ENCODE measurements around the gene RAC3. TPM values are rescaled to one million over a fixed set of nuclear protein-coding genes. Genes with fewer than 3 reads are reported as not detected.

RAC3 gene
- total and polyA plus RNA-seq, 9 of the 15 experiments (the other 6 are each of a cell fraction or from before 2014, with no cell fraction given), result 0.23 to 292 (median 118) TPM

DNA sequence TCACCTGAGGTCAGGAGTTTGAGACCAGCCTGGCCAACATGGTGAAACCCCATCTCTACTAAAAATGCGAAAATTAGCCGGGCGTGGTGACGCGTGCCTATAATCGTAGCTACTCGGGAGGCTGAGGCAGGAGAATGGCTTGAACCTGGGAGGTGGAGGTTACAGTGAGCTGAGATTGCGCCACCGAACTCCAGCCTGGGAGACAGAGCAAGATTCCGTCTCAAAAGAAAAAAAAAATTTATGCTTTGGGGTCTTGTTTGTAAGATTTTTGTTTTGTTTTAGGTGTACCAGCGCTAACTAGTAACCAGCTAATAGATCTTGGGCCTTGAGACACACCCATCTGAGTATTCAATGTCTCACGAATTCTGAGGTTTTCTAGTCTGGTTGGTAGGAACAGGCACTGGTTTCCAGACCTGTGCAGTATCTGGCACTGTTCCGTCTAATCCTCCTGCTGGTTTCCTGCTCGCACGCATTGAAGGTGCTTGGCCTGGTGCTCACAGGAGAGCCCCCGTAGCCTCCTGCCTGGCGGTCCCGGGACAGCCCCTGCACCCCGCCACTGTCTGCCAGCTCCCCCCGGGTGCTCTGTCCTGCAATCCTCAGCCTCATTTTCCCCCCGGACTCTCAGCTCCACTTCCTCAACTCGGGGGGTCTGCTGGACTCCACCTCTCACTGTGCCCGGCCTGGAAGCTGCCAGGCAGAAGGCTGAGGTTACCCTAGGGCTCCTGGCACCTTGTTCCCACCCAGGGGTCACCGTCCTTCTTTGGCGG is 44.7 kb downstream of the RAC3 start (continued):
- TF ChIP-seq TBL1XR1 (IDR thresholded peaks at IDR 0.05; ENCODE audit: low read length in 2 of 2) (0 out of 4 replicates have a peak, but pooled peaks of 1 of the 2 experiments have one; percentile 20), KAT7 (CRISPR knock-in tag; IDR thresholded peaks at IDR 0.05; ENCODE audit: borderline replicate concordance) (0 out of 2 replicates have a peak, but pooled peaks have one; percentile 35), HMBOX1 (IDR thresholded peaks at IDR 0.05) (peak; percentile 35; the same call in 1 of the 2 replicates)
- TF ChIP-seq, protein P1, sequence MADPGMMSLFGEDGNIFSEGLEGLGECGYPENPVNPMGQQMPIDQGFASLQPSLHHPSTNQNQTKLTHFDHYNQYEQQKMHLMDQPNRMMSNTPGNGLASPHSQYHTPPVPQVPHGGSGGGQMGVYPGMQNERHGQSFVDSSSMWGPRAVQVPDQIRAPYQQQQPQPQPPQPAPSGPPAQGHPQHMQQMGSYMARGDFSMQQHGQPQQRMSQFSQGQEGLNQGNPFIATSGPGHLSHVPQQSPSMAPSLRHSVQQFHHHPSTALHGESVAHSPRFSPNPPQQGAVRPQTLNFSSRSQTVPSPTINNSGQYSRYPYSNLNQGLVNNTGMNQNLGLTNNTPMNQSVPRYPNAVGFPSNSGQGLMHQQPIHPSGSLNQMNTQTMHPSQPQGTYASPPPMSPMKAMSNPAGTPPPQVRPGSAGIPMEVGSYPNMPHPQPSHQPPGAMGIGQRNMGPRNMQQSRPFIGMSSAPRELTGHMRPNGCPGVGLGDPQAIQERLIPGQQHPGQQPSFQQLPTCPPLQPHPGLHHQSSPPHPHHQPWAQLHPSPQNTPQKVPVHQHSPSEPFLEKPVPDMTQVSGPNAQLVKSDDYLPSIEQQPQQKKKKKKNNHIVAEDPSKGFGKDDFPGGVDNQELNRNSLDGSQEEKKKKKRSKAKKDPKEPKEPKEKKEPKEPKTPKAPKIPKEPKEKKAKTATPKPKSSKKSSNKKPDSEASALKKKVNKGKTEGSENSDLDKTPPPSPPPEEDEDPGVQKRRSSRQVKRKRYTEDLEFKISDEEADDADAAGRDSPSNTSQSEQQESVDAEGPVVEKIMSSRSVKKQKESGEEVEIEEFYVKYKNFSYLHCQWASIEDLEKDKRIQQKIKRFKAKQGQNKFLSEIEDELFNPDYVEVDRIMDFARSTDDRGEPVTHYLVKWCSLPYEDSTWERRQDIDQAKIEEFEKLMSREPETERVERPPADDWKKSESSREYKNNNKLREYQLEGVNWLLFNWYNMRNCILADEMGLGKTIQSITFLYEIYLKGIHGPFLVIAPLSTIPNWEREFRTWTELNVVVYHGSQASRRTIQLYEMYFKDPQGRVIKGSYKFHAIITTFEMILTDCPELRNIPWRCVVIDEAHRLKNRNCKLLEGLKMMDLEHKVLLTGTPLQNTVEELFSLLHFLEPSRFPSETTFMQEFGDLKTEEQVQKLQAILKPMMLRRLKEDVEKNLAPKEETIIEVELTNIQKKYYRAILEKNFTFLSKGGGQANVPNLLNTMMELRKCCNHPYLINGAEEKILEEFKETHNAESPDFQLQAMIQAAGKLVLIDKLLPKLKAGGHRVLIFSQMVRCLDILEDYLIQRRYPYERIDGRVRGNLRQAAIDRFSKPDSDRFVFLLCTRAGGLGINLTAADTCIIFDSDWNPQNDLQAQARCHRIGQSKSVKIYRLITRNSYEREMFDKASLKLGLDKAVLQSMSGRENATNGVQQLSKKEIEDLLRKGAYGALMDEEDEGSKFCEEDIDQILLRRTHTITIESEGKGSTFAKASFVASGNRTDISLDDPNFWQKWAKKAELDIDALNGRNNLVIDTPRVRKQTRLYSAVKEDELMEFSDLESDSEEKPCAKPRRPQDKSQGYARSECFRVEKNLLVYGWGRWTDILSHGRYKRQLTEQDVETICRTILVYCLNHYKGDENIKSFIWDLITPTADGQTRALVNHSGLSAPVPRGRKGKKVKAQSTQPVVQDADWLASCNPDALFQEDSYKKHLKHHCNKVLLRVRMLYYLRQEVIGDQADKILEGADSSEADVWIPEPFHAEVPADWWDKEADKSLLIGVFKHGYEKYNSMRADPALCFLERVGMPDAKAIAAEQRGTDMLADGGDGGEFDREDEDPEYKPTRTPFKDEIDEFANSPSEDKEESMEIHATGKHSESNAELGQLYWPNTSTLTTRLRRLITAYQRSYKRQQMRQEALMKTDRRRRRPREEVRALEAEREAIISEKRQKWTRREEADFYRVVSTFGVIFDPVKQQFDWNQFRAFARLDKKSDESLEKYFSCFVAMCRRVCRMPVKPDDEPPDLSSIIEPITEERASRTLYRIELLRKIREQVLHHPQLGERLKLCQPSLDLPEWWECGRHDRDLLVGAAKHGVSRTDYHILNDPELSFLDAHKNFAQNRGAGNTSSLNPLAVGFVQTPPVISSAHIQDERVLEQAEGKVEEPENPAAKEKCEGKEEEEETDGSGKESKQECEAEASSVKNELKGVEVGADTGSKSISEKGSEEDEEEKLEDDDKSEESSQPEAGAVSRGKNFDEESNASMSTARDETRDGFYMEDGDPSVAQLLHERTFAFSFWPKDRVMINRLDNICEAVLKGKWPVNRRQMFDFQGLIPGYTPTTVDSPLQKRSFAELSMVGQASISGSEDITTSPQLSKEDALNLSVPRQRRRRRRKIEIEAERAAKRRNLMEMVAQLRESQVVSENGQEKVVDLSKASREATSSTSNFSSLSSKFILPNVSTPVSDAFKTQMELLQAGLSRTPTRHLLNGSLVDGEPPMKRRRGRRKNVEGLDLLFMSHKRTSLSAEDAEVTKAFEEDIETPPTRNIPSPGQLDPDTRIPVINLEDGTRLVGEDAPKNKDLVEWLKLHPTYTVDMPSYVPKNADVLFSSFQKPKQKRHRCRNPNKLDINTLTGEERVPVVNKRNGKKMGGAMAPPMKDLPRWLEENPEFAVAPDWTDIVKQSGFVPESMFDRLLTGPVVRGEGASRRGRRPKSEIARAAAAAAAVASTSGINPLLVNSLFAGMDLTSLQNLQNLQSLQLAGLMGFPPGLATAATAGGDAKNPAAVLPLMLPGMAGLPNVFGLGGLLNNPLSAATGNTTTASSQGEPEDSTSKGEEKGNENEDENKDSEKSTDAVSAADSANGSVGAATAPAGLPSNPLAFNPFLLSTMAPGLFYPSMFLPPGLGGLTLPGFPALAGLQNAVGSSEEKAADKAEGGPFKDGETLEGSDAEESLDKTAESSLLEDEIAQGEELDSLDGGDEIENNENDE (IDR thresholded peaks at IDR 0.05; ENCODE audit: low read depth, low read length), result peak; percentile 64

Data from K562 (cell line).